Measurements from ENCODE around the gene C14orf132. TPM values are rescaled to one million over a fixed set of nuclear protein-coding genes. Genes with fewer than 3 reads are reported as not detected.

The C14orf132 gene
- 1.6 TPM for polyA plus RNA-seq (2012; ENCODE audit: insufficient read length, low read depth)

DNA sequence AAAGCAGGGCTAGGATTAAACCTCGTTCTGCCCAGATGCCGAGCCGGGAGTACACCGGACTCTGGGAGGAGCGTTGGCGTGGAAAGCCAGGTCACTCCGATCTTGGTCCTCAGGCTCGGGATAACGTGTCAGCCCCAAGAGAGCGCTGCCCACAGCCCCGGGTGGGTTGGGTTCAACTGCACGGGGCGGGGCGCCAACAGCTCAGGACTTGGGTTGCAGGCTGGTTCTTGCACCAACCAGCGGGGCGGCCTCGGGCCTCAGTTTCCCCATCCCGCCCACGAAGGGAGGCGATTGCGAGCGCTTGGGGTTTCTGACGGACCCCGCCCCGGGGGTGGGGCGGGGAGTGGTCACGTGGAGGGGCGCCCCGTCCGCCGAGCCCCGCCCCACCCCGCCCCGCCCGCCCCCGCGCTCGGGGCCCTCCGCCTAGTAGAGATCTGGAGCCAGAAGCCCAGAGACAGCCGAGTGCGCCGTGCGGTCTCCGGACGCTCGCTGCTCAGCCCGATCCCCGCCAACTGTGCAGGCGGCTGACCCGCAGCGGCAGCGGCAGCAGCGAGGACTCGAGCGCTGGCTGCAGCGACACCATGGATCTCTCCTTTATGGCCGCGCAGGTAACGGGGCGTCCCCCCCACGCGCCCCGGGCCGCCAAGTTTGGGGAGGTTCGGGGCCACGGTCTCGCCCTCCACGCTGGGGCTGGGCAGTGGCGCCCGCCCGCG lies at the start of gene C14orf132:
Gene C14orf132 (plus strand): TSS at position 443 of the 713 bp plus-strand sequence. CDS start 139 bp downstream, at position 582.
- TF ChIP-seq TAF1 (IDR thresholded peaks at IDR 0.05; ENCODE audit: borderline replicate concordance, insufficient read depth, low read length), result no peak

DNA sequence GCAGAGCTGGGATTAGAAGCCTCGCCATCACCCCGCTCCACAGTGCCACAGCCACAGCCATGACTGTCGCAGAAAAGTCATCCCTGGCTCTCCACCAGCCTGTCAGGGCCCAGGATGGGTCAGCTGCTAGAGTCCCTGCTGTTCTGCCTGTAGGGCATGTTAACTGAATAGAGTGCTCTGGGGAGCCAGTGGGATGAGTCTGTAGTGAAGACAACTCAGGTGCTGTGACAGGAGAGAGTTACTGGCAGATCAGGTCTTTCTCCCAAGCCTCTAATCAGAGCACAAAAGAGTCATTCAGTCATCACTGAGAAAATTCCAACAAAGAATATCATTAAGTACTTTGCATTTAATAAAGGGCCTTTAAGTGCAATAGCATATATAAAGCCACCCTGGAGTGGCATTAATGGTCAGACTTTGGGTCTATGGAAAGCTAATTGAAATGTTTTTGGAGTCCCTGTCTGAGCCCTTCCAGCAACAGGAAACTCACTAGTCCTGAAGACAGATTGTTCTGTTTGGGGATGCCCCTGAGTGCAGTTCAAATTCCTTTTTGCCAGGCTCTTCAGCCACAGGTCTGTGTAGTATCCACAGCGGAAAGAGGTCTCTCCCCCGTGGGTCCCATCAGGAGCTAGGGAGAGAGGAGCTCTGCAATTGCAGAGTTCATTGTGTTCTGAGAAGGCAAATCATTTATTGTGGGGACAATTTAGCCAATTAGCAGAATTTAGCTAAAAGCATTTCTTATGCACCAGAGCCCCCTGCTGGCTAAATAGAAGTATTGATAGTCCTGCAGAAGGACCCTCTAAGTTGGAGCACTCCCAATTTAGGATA lies 45.2 kb upstream of the C14orf132 start:
- TF ChIP-seq SIN3A (IDR thresholded peaks at IDR 0.05; ENCODE audit: borderline replicate concordance, insufficient read depth, low read length) (no peak), POLR2AphosphoS5 (IDR thresholded peaks at IDR 0.05; ENCODE audit: low read depth, low read length) (no peak), TAF1 (IDR thresholded peaks at IDR 0.05; ENCODE audit: borderline replicate concordance, insufficient read depth, low read length) (no peak), FOXP2 (optimal IDR thresholded peaks at IDR 0.05; ENCODE audit: borderline replicate concordance, extremely low read depth, extremely low read length, insufficient read depth) (no peak)
- TF ChIP-seq, protein P1, sequence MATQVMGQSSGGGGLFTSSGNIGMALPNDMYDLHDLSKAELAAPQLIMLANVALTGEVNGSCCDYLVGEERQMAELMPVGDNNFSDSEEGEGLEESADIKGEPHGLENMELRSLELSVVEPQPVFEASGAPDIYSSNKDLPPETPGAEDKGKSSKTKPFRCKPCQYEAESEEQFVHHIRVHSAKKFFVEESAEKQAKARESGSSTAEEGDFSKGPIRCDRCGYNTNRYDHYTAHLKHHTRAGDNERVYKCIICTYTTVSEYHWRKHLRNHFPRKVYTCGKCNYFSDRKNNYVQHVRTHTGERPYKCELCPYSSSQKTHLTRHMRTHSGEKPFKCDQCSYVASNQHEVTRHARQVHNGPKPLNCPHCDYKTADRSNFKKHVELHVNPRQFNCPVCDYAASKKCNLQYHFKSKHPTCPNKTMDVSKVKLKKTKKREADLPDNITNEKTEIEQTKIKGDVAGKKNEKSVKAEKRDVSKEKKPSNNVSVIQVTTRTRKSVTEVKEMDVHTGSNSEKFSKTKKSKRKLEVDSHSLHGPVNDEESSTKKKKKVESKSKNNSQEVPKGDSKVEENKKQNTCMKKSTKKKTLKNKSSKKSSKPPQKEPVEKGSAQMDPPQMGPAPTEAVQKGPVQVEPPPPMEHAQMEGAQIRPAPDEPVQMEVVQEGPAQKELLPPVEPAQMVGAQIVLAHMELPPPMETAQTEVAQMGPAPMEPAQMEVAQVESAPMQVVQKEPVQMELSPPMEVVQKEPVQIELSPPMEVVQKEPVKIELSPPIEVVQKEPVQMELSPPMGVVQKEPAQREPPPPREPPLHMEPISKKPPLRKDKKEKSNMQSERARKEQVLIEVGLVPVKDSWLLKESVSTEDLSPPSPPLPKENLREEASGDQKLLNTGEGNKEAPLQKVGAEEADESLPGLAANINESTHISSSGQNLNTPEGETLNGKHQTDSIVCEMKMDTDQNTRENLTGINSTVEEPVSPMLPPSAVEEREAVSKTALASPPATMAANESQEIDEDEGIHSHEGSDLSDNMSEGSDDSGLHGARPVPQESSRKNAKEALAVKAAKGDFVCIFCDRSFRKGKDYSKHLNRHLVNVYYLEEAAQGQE (IDR thresholded peaks at IDR 0.05; ENCODE audit: insufficient read depth in 1 of 2, low read depth in 2 of 2, low read length in 2 of 2), result no peak

DNA sequence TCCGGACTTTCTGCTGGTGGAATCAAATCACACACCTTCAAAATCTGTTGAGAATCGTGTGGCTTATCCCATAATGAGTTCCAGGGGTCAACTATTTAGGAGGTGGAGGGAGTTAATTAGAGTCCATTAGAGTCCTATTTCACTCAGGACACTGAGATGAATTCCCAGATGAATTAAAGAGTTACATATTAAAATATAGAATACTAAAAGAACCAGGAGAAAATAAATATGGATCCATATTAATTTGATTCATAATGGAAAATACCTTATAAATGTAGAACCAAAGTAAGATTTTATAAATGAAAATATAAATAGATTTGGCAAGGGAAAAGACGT lies 44.6 kb upstream of the C14orf132 start:
- TF ChIP-seq TAF1 (IDR thresholded peaks at IDR 0.05; ENCODE audit: borderline replicate concordance, insufficient read depth, low read length) (no peak), FOXP2 (optimal IDR thresholded peaks at IDR 0.05; ENCODE audit: borderline replicate concordance, extremely low read depth, extremely low read length, insufficient read depth) (no peak), POLR2AphosphoS5 (IDR thresholded peaks at IDR 0.05; ENCODE audit: low read depth, low read length) (no peak), SIN3A (IDR thresholded peaks at IDR 0.05; ENCODE audit: borderline replicate concordance, insufficient read depth, low read length) (no peak)
- TF ChIP-seq, protein P1 (IDR thresholded peaks at IDR 0.05; ENCODE audit: insufficient read depth in 1 of 2, low read depth in 2 of 2, low read length in 2 of 2), result no peak

DNA sequence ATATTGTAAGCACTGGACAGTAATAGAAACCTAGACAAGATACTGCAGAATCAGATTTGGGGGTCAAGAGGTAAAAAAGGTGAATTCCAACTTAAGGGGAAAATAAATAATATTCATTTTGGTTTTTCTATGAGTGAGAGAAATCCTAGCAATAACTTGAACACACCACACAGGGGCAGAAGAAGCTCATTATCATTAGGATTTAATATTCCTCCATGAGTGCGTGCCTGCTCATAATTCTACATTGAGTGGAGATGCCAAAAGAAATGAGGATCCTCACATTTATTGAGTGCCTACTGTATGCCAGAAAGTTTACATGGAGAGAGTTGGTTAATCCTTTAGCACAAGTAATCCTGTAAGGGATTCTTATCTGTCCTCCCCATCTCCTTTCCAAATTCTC lies 40.5 kb upstream of the C14orf132 start:
- no peak for TF ChIP-seq SIN3A (IDR thresholded peaks at IDR 0.05; ENCODE audit: borderline replicate concordance, insufficient read depth, low read length)
- TF ChIP-seq, protein P1 (IDR thresholded peaks at IDR 0.05; ENCODE audit: insufficient read depth in 1 of 2, low read depth in 2 of 2, low read length in 2 of 2), result no peak
- TF ChIP-seq POLR2AphosphoS5 (IDR thresholded peaks at IDR 0.05; ENCODE audit: low read depth, low read length), result no peak

DNA sequence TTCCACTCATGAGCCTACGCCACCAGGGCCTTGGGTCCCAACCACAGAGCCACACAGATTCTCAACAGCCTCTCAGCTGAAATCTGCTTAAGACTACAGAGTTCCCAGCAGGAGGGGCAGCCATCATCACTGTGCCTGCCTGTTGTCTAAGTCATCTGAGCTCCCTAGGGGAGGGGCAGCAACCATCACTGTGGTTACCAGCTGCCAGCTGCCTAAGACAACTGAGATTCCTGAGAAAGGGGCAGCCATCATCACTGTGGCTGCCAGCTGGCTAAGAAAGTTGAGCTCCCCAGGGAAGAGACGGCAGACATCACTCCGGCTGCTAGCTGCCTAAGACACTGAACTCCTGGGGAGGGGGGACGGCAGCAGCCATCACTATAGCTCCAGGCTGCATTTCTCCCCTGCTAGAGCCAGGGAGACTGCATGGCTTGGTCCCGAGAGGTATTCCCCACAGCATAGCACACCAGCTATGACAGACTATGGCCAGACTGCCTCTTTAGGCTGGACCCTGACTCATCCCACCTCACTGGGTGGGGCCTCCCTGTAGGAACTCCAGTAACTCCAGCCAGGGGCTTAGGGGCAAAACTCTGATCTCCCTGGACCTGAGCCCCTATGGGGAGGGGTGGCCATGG lies 37.2 kb upstream of the C14orf132 start:
- TF ChIP-seq, protein P1 (IDR thresholded peaks at IDR 0.05; ENCODE audit: insufficient read depth in 1 of 2, low read depth in 2 of 2, low read length in 2 of 2), result no peak
- TF ChIP-seq FOXP2 (optimal IDR thresholded peaks at IDR 0.05; ENCODE audit: borderline replicate concordance, extremely low read depth, extremely low read length, insufficient read depth) (no peak), TAF1 (IDR thresholded peaks at IDR 0.05; ENCODE audit: borderline replicate concordance, insufficient read depth, low read length) (no peak), SIN3A (IDR thresholded peaks at IDR 0.05; ENCODE audit: borderline replicate concordance, insufficient read depth, low read length) (no peak), POLR2AphosphoS5 (IDR thresholded peaks at IDR 0.05; ENCODE audit: low read depth, low read length) (no peak)
